Activated effector memory CD4-positive, alpha-beta T cell treated with anti-CD3 and anti-CD28 coated beads, Interleukin-2, amount 50 U/mL, for 16 hours (primary cell): ENCODE measurements around the gene EXOSC5.
"Not testable (repeated sequence)": the region's sequence is repeated elsewhere in the genome, so short reads cannot be mapped to it uniquely, and the experiment has no call there.

Experiments used
- DNase-seq: peaks from one replicate; pipeline ENCODE4 v3.0.0-alpha.2; 2020

Gene EXOSC5

DNA sequence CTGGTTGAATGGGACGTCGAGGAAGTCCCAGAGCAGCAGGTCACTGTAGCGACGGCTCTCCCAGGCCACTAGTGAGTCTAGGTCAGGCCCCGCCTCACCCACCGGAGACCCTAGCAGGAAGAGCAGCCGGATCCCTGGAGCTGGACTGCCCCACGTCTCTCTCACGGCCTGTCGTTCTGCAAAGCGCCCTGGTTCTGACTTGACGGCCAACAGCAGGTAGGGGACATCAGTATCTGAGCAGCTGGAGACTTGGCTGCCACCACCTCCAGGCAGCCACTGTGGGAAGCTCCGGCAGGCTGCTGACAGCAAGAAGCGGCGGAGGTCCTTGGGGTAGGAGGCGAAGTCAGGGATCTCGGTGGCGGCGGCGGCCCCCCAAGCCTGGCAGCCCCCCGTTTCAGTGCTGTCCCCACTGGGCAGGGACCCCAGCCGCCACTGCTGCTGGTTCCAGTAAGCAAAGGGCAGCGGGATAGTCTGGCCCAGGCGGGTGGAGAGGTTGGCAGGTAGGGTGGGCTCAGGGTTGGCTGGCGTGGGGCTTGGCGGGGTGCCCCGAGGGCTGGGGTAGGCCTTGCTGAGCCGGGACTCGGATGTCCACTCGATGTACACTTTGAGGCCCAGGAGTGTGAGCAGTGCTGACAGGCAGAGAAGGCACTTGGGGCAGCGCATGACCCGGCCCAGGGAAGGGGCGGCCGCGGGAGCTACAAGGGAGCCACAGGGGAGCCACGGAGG is 29.1 kb upstream of the EXOSC5 start:
- DNase-seq: no peak

DNA sequence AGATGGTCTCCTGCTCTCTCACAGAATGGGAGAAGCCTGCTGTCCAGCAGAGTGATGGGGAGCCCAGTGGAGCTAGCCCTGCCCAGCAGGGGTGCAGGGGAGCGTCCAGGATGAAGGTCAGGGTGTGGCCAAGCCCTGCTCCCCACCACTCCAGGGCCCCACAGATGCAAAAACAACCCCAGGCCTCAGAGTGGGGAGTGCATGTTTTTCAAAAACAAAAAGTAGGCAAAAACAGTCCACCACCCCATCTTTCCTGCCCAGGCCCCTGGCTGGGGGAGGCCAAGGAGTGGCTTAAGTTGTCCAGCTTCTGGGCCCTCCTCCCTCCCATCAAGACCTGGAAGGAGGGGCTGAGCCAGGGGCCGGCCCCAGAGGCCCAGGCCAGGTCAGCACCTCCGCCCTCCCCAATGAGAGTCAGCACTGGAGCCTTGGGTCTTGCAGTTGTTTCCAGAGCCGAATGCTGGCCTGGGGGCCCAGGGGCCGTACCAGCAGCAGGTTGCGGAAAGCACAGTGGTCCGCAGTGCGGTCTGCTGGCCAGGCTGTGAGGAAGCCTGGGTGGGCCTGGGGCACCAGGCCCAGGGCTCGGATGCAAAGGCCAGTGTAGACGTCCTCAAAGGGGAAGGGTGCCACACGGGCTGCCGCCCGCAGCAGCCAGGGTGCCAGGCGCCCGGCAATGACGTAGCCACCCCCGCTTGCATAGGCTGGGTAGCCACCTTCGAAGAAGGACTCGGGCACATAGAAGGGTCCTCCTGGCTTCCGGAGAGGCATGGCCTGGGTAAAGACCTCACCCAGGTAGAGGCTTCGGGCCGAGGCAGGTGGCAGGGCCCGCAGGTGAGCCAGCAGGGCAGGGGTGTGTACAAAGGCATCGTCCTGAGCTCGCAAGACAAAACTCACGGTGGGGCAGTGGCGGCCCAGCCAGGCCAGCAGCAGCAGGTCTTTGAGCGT is 28.3 kb upstream of the EXOSC5 start:
- no peak for DNase-seq

DNA sequence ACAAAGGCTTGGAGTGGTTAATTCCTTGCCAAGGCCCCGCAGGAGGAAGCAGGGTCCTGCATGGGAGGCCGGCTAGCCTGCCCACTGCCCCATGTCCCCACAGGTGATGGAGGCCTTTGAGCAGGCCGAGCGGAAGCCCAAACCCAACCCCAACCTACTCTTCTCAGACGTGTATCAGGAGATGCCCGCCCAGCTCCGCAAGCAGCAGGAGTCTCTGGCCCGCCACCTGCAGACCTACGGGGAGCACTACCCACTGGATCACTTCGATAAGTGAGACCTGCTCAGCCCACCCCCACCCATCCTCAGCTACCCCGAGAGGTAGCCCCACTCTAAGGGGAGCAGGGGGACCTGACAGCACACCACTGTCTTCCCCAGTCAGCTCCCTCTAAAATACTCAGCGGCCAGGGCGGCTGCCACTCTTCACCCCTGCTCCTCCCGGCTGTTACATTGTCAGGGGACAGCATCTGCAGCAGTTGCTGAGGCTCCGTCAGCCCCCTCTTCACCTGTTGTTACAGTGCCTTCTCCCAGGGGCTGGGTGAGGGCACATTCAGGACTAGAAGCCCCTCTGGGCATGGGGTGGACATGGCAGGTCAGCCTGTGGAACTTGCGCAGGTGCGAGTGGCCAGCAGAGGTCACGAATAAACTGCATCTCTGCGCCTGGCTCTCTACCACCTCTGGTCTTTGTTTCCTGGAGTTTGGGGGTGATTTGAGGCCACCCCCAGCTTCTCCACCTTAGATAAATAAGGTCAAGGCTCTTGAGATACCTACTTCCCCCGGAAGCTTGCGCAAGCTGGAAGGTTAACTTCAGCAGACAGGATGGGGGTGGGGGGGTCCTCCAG is 27.4 kb upstream of the EXOSC5 start:
- DNase-seq: no peak

GRCh38 chr19:41422955-41423354 is 25.8 kb upstream of the EXOSC5 start:
- no peak for DNase-seq

- no peak for DNase-seq
Measured at GRCh38 chr19:41422456-41422855, 25.3 kb upstream of the EXOSC5 start.

GRCh38 chr19:41421973-41422372 is 24.8 kb upstream of the EXOSC5 start:
- no peak for DNase-seq

GRCh38 chr19:41421314-41421713 is 24.2 kb upstream of the EXOSC5 start:
- no peak for DNase-seq

DNA sequence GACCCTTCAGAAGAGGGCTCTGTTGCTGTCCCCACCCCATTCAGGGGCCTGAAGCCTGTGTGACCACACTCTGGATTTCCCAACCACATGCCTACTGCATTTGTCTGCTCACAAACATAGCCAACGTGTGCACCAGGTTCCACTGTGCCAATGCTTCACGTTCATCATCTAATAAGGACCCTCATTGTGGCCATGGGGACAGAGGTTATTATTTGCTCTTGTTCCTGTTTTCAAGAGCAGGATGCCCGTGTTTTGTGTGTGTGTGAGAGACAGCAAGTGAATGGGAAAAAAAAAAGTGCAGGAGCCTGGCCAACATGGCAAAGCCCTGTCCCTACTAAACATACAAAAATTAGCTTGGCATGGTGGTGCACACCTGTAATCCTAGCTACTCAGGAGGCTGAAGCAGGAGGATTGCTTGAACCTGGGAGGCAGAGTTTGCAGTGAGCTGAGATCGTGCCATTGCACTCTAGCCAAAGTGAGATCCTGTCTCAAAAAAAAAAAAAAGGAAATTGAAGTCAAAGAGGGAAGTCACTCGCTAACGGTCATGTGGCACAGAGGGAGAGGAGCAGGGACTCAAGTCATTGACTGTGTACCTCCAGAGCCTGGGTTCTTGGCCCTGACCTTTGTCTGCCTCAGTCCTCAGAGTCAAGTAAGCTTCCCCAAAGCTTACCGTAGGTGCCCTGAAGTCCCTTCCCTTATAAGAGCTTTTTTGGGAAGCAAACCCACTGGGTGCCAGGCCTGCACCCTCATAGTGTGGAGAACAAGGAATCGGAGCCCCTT is 23.1 kb upstream of the EXOSC5 start:
- DNase-seq: no peak

DNA sequence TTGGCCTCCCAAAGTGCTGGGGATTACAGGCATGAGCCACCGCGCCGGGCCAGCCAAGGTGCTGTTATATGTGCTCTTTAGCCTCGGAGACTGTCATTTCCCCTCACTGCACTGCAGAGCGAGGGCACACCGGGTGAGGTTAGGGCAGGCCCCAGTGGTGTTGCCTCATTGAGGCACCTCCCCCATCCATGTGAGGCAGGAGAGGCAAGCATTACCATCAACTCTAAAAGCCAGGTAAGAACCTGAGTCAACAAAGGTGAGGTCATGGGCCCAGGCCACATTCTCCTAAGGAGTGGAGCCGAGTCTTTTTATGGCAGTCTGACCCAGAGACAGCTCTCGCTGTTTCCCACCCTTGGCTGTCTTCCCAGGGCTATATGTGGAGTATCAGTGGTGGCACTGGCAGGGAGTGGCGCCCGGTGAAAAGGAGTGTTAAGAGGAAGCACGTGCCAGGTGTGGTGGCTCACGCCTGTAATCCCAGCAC is 19.1 kb upstream of the EXOSC5 start:
- no peak for DNase-seq

GRCh38 chr19:41415154-41415571 is 18.0 kb upstream of the EXOSC5 start:
- DNase-seq: no peak

GRCh38 chr19:41414461-41414860 is 17.3 kb upstream of the EXOSC5 start:
- no peak for DNase-seq

DNA sequence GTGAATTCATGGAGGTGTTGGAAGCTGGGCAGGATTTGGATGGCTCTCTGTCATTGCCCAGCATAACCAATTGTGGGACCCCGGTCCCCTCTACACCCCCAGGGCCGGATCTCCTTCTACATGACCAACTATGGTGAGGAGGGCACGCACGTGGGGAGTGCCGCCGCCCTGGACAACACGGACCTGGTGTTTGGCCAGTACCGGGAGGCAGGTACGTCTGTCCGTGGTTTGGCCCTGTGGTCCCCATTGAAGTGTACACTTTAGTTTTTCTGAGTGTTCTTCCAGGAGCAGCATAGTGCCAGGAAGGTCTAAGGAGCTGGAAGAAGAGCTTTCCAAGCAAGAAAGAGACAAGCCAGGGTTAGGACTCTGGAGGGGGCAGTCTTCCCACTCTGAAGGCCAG is 16.8 kb upstream of the EXOSC5 start:
- no peak for DNase-seq

GRCh38 chr19:41412953-41413352 is 15.8 kb upstream of the EXOSC5 start:
- DNase-seq: no peak

DNA sequence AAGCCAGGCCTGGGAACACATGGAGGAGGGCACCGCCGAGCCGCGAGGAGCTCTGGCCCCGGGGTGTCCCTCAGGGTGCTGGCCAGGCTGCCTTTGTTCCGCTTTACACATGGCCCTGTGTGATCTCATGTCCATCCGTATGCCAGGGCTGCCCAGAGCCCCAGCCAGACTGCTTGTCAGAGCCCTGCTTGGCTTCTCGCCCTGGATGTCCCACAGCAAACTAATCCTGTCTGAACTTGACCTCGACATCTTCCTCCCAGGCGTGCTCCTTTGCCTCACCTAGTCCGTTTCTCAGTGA is 14.8 kb upstream of the EXOSC5 start:
- DNase-seq: no peak

DNA sequence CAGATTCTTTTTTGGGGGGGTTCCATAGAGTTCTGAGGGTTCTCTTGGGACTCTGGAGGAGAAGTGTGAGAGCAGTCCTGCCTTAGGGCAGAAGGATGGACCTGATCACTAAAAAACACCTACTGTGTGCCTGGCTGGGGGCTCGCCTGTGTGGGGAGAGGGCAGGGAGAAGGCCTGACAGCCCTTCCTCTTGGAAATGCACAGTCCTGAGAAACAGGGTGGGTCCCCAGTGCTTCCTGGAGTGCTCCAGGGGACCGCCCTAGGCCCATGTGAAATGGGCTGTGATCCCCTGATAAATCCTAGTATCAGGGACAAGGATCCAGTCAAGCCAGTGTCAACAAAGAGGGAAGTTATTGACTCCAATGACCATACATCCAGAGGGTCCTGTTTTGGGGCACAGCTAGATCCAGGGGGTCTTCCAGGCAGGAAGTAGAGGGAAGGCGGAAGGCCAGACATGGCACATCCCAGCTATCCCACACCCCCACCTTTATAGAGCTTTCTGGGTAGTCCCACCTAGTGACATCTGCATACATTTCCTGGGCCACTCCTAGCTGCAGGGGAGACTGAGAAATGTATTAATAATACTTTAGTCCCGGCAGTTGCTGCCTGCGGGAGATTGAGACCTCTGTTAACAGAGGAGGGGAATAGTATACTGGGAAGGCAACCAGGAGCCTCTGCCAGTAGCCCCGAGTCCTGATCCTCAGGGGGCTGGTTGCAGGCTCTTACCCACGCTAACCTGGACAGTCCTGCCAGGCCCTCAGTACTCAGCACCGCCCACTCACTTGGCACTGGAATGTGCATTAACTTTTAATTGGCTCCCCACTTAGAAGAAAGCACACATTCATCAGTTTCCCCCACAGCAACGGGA is 14.2 kb upstream of the EXOSC5 start:
- DNase-seq: no peak

GRCh38 chr19:41410336-41411054 is 13.3 kb upstream of the EXOSC5 start:
- DNase-seq: no peak

DNA sequence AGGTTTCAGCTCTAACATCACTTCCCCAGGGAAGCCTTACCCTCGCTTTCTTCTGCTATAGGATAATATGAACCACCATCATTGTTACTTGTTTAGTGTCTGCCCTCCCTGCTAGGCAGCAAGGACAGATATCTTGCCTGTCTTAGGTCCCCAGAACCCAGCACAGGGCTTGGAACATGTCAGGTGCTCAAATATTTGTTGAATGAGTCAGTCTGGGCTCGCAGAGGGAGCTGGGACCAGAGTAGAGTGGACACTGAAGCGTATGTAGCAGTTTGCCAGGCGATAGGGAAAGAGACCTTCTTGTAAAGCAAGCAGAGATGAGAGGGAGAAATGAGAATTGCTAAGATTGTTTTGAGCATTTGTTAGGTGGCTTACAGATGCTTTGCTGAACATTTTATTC is 12.1 kb upstream of the EXOSC5 start:
- no peak for DNase-seq

DNA sequence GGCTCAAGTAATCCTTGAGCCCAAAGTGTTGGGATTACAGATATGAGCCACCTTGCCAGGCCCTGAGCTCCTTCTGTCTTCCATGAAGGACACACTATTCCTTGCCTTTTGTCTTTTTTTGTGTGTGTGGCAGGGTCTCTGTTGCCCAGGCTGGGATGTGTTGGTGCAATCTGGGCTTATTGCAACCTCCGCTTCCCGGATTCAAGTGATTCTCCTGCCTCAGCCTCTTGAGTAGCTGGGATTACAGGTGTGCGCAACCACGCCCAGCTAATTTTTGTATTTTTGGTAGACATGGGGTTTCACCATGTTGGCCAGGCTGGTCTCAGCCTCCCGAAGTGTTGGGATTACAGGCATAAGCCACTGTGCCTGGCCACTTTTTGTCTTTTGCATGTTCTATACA is 11.7 kb upstream of the EXOSC5 start:
- not testable (repeated sequence) for DNase-seq

- no peak for DNase-seq
Measured at GRCh38 chr19:41408256-41408655, 11.1 kb upstream of the EXOSC5 start.

- no peak for DNase-seq
Measured at GRCh38 chr19:41407271-41407670, 10.1 kb upstream of the EXOSC5 start.

- DNase-seq: no peak
Measured at GRCh38 chr19:41405776-41406175, 8.6 kb upstream of the EXOSC5 start.
